NCI-H446 treated with DMSO at 0.1 percent for 48 hours (cell line): Measurements from ENCODE around the gene C2orf42.
"Not testable (repeated sequence)": the region's sequence is repeated elsewhere in the genome, so short reads cannot be mapped to it uniquely, and the experiment has no call there.

Experiments
- DNase-seq: peaks from one replicate; lab custom pipeline; 2025; lab: John Stamatoyannopoulos, UW

Gene C2orf42

DNA sequence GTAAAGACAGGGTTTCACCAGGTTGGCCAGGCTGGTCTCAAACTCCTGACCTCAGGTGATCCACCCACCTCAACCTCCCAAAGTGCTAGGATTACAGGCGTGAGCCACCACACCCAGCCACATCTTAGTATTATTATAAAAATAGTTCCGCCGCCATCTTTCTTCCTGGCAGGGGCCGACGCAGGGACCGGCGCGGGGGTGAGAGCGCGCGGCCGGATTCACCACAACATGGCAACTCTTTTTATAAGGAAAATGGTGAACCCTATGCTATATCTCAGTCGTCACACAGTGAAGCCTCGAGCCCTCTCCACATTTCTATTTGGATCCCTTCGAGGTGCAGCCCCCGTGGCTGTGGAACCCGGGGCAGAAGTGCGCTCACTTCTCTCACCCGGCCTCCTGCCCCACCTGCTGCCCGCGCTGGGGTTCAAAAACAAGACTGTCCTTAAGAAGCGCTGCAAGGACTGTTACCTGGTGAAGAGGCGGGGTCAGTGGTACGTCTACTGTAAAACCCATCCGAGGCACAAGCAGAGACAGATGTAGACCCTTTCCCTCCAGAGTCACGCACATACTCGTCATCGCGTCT is 88.4 kb downstream of the C2orf42 start:
- not testable (repeated sequence) for DNase-seq

DNA sequence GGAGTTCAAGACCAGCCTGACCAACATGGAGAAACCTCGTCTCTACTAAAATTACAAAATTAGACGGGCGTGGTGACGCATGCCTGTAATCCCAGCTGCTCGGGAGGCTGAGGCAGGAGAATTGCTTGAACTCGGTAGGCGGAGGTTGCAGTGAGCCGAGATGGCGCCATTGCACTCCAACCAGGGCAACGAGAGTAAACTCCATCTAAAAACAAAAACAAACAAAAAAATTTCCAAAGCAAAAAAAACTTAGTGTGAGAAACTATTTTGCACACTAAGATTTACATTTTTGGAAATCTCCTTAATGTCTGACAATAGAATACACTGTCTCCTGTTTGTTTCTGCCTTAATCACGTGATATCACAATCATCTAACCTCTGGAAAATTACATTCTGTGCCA is 89.1 kb downstream of the C2orf42 start:
- not testable (repeated sequence) for DNase-seq

DNA sequence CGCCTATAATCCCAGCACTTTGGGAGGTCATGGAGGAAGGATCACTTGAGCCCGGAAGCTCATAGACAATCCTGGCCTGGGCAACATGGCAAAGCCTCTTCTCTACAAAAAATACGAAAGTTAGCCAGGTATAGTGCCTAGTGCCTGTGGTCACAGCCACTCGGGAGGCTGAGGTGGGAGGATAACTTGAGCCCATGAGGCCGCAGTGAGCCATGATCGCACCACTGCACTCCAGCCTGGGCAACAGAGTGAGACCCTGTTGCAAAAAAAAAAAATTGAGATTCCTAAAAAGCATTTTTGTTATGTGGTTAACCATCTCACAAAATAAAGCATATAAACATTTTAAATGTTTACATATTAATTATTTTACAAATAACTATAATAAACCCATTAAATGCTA is 89.6 kb downstream of the C2orf42 start:
- DNase-seq: no peak
